ENCODE measurements around the gene CRIM1. TPM values are rescaled to one million over a fixed set of nuclear protein-coding genes. Genes with fewer than 3 reads are reported as not detected.

CRIM1 gene
- total RNA-seq, 1 experiment from 2014 or later, result 27.6 TPM

DNA sequence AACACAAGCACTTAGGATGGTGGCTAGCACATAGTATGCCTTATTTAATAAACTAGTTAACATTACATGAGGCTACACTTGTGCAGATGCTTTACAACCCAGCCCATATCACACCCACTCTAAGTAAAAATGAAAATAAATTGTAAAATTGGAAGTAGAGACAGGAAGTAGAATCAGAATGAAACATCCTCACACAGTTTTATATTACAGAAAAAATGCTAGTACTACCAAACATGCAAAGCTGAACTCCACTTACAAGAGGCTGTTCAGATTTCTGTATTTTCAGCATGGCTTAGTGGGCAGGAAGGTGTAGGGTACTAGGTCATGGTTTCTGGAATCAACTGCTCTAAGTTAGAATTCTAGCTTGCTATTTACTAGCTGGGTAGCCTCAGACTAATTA is 18.2 kb upstream of the CRIM1 start:
- no peak for DNase-seq
- no peak overlapping the region for H2AK5ac ChIP-seq (ENCODE audit: insufficient read length, low read length)
- no peak overlapping the region for H3K56ac ChIP-seq (ENCODE audit: insufficient read length, low read depth, low read length)
- H2AFZ ChIP-seq (ENCODE audit: low read length), result no peak overlapping the region
- H4K91ac ChIP-seq (ENCODE audit: insufficient read length, low read depth, low read length), result no peak overlapping the region
- no peak overlapping the region for H3K9ac ChIP-seq (ENCODE audit: extremely low read depth, insufficient read length, low read length)
- H3K4me1 Mint-ChIP-seq, result peaks cover 6 to 14% of the 10 kb centered on the region in 2 experiments; a peak in 2 of 4 replicates
- no peak overlapping the region for H2BK20ac ChIP-seq (ENCODE audit: low read depth, low read length, poor library complexity, severe bottlenecking)
- no peaks in the 10 kb centered on the region; the same call in 1 of the 2 replicates for H3K4me1 ChIP-seq (ENCODE audit: insufficient read depth, low read length)
- H4K5ac ChIP-seq (ENCODE audit: insufficient read length, low read depth, low read length), result no peak overlapping the region
- H3K27me3 Mint-ChIP-seq (ENCODE audit: low read depth), result no peaks in the 10 kb centered on the region
- no peak overlapping the region for H2BK15ac ChIP-seq (ENCODE audit: low read depth, low read length)
- no peak overlapping the region for H3K4ac ChIP-seq (ENCODE audit: low read depth, low read length)
- no peaks in the 10 kb centered on the region for H3K27me3 ChIP-seq (ENCODE audit: insufficient read depth, low read length)
- H2BK5ac ChIP-seq (ENCODE audit: insufficient read length, low read length), result no peak overlapping the region
- H4K20me1 ChIP-seq (ENCODE audit: control insufficient read depth, insufficient read depth, insufficient read length), result no peaks in the 10 kb centered on the region
- H3K79me2 ChIP-seq (ENCODE audit: insufficient read depth, low read length), result no peaks in the 10 kb centered on the region
- H3K4me3 Mint-ChIP-seq, result no peak overlapping the region
- no peak overlapping the region for H3K4me2 ChIP-seq (ENCODE audit: insufficient read depth, insufficient read length, low read length)
- H3K9me3 Mint-ChIP-seq, result no peaks in the 10 kb centered on the region; a peak in 1 of 5 replicates
- no peak for TF ChIP-seq CTCF (conservative IDR thresholded peaks at IDR 0.05)
- no peak overlapping the region; a peak in 1 of 7 replicates for H3K27ac Mint-ChIP-seq
- H3K36me3 Mint-ChIP-seq (ENCODE audit: insufficient read depth in 1 of 3, low read depth in 3 of 3), result no peaks in the 10 kb centered on the region; a peak in 1 of 7 replicates
- H3K9me3 ChIP-seq (ENCODE audit: control insufficient read depth, low read depth, low read length), result no peaks in the 10 kb centered on the region
- H3K23me2 ChIP-seq (ENCODE audit: insufficient read length, low read depth, low read length, poor library complexity, severe bottlenecking), result no peaks in the 10 kb centered on the region
- no peak overlapping the region for H2BK12ac ChIP-seq (ENCODE audit: insufficient read length, low read depth, low read length)
- no peak overlapping the region for H3K23ac ChIP-seq (ENCODE audit: insufficient read length, low read depth, low read length)
- no peak overlapping the region for H3K18ac ChIP-seq (ENCODE audit: insufficient read length, low read depth, low read length)
- H2BK120ac ChIP-seq (ENCODE audit: low read depth, low read length, poor library complexity, severe bottlenecking), result no peak overlapping the region
- H3T11ph ChIP-seq (ENCODE audit: low read length), result no peak overlapping the region
- no peak overlapping the region for H4K8ac ChIP-seq (replicated peaks; ENCODE audit: insufficient read length, low read depth, low read length)
- no peaks in the 10 kb centered on the region for H3K79me1 ChIP-seq (ENCODE audit: insufficient read depth, low read depth, low read length, poor library complexity, severe bottlenecking)
- H3K27ac ChIP-seq (ENCODE audit: insufficient read length, low read depth, low read length), result no peak overlapping the region
- no peak overlapping the region for H3K14ac ChIP-seq (ENCODE audit: insufficient read depth, low read length)
